ENCODE results near the gene HSFX1.

HSFX1 gene

DNA sequence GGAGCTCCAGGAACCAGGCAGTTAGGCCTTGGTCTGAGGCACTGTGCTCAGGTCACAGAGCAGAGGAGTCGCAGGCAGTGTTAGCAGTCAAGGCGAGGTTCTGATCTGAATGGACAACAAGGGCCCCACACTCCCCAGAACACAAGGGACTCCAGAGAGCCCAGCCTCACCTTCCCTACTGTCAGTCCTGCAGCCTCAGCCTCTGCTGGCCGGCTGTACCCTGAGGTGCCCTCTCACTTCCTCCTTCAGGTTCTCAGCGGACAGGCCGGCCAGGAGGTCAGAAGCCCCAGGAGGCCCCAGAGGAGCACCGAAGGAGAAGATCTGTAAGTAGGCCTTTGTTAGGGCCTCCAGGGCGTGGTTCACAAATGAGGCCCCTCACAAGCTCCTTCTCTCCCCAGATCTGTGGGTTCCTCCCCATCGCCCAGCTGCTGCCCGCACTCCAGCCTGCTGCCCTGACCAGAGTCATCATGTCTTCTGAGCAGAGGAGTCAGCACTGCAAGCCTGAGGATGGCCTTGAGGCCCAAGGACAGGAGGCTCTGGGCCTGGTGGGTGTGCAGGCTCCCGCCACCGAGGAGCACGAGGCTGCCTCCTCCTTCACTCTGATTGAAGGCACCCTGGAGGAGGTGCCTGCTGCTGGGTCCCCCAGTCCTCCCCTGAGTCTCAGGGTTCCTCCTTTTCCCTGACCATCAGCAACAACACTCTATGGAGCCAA lies 34.0 kb downstream of the HSFX1 start:
- no peak for DNase-seq

DNA sequence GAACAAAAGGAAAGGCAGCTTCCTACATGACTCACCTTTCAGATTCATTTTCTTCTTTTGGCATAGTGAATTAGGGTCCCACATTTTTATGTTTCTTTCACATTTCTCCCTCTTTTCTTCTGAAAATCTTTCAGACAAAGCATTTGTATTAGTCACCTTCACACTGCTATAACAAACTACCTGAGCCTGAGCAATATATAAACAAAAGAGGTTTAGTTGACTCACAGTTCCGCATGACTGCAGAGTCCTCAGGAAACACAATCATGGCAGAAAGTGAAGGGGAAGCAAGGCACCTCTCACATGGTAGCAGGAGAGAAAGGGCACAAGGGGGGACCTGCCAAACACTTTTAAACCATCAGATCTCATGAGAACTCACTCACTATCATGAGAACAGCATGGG lies 44.8 kb downstream of the HSFX1 start:
- DNase-seq: no peak

DNA sequence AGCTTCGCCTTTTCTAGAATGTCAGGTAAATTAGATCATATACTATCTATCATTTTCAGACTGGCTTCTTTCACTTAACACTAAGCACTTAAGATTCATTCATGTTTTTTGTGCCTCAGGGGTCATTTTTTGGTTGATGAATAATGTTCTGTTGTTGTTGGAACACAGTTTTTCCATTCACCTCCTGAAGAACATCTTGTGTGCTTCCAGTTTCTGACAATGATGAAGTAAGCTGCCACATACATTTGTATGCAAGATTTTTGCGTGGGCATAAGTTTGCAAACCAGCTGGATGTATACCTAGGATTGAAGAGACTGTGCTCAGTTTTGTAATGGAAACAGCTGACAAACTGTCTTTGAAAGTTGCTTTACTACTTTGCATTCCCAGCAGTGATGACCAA lies 45.5 kb downstream of the HSFX1 start:
- no peak for DNase-seq

DNA sequence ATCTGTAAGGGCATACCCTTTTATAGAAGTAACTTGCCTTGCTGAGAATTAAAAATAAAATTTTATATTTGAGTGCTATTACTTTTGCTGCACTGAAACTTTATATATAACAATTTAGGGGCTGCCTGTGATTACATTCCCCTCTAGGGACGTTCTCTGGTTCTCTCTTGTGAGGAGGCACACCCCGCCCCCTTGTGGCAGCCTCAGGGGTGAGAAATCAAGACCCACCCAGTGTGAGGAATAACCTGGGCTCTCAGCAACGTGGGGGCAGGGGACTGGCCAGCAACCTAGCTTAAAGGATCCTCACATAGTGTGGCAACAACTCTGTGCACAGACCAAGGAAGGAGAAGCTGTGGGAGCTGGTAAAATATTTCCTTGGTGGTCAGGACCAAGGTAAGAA lies 51.6 kb downstream of the HSFX1 start:
- DNase-seq: peak; percentile 64

Measured in stimulated activated CD4-positive, alpha-beta T cell treated with anti-CD3 and anti-CD28 coated beads, Interleukin-15, amount 100 ng/mL, for 24 hours (primary cell).